K562 (cell line): ENCODE data around the gene THADA. TPM values are rescaled to one million over a fixed set of nuclear protein-coding genes. Genes with fewer than 3 reads are reported as not detected.

ENCODE experiments used
- ATAC-seq: fragments of 200-7000 bp; cut with Tn5 transposase; 3 replicates; pipeline ENCODE4 v1.9.1; 2020; ENCODE audit warnings: moderate library complexity
- BruUV-seq: library from RNA; stranded (reverse); fragments of 400-500 nt; replicated peaks from 2 replicates; lab custom pipeline; 2021; lab: Mats Ljungman, UMichigan
- CTCF ChIA-PET: fragments of 300-600 bp; formaldehyde crosslinking; extraction: SDS; loops from one replicate; lab custom pipeline; 2021; ENCODE audit warnings: low intra/inter-chr PET ratio; lab: Yijun Ruan, JAX
- POLR2A ChIA-PET: fragments of 300-600, 350-650 bp; sonication (Branson Sonifier 250); formaldehyde crosslinking; extraction: SDS; loops from one replicate; lab custom pipeline; 2021; ENCODE audit warnings: antibody characterized with exemption, inconsistent platforms; lab: Yijun Ruan, JAX
- DNase-seq, 4 experiments: peaks; one replicate each; pipeline versions ENCODE4 v3.0.0 to v3.0.0-alpha.2; 2011 to 2018; ENCODE audit warnings: low spot score in 3 of 4, mixed read lengths in 3 of 4; ENCODE audit errors: extremely low read depth in 1 of 4
- FAIRE-seq: peaks from 2 replicates; lab custom pipeline; 2011; peaks lifted over from hg19 to GRCh38; lab: Jason Lieb, UNC
- H2AFZ ChIP-seq: 2 replicates; pipeline ENCODE4 v1.6.0; 2011; ENCODE audit warnings: low read depth, low read length, control low read depth, inconsistent platforms
- H3K27ac ChIP-seq: fragments of 200-600 bp; 3 replicates; pipeline ENCODE4 v1.8.0; 2011; ENCODE audit warnings: low read depth, mild to moderate bottlenecking, control low read depth, inconsistent platforms, low read length, moderate library complexity, mixed read lengths; ENCODE audit errors: extremely low read depth
- H3K27me3 ChIP-seq, 2 experiments: fragments of 300-600 bp in 1 of 2; 2 replicates in 1 of 2; 3 replicates in 1 of 2; pipeline versions ENCODE4 v1.6.0 to v1.8.0; 2011; ENCODE audit warnings: inconsistent platforms in 2 of 2, low read length in 2 of 2, mild to moderate bottlenecking in 1 of 2, mixed read lengths in 1 of 2, moderate library complexity in 1 of 2; ENCODE audit not compliant: control insufficient read depth in 2 of 2, insufficient read depth in 2 of 2
- H3K36me3 ChIP-seq: fragments of 300-600 bp; 3 replicates; pipeline ENCODE4 v1.8.0; 2011; ENCODE audit warnings: mild to moderate bottlenecking, low read length, inconsistent platforms; ENCODE audit not compliant: control insufficient read depth, insufficient read depth
- H3K4me1 ChIP-seq, 2 experiments: fragments of 200-600 bp in 1 of 2; replicated peaks in 1 of 2; 2 replicates in 1 of 2; 3 replicates in 1 of 2; pipeline versions ENCODE4 v1.5.1 to v1.8.0; 2011; ENCODE audit warnings: inconsistent platforms in 2 of 2, low read length in 2 of 2, mild to moderate bottlenecking in 1 of 2, mixed read lengths in 1 of 2, moderate library complexity in 1 of 2; ENCODE audit not compliant: control insufficient read depth in 2 of 2, insufficient read depth in 2 of 2
- H3K4me2 ChIP-seq: 2 replicates; pipeline ENCODE4 v1.6.1; 2011; ENCODE audit warnings: low read length, control low read depth, inconsistent platforms, mixed read lengths; ENCODE audit not compliant: insufficient read depth
- H3K4me3 ChIP-seq: fragments of 200-600 bp; sonication (generic), shearing (Covaris generic); 2 replicates; pipeline ENCODE4 v1.5.1; 2016; ENCODE audit warnings: control low read depth, inconsistent platforms
- H3K79me2 ChIP-seq: fragments of 200-600 bp; 3 replicates; pipeline ENCODE4 v1.8.0; 2011; ENCODE audit warnings: low read length, inconsistent platforms; ENCODE audit not compliant: control insufficient read depth, insufficient read depth
- H3K9ac ChIP-seq, 2 experiments: 2 replicates each; pipeline versions ENCODE4 v1.6.0 to v1.6.1; 2011; ENCODE audit warnings: low read depth in 2 of 2, low read length in 2 of 2, control low read depth in 1 of 2, inconsistent platforms in 1 of 2, mild to moderate bottlenecking in 1 of 2, mixed read lengths in 1 of 2; ENCODE audit not compliant: insufficient read depth in 1 of 2
- H3K9me1 ChIP-seq: one replicate; pipeline ENCODE4 v1.6.0; 2011; ENCODE audit warnings: inconsistent platforms, mild to moderate bottlenecking, low read length, moderate library complexity; ENCODE audit not compliant: control insufficient read depth, insufficient read depth
- H3K9me3 ChIP-seq: replicated peaks from 2 replicates; pipeline ENCODE4 v1.5.1; 2011; ENCODE audit warnings: low read depth, low read length, inconsistent platforms; ENCODE audit not compliant: control insufficient read depth, insufficient read depth
- H4K20me1 ChIP-seq: replicated peaks from 2 replicates; pipeline ENCODE4 v1.6.1; 2011; ENCODE audit warnings: low read length, inconsistent platforms, mixed read lengths; ENCODE audit not compliant: control insufficient read depth, insufficient read depth
- EWSR1 ChIP-seq: fragments of 450-650 bp; IDR thresholded peaks from 2 replicates; pipeline ENCODE4 v1.6.1; 2018; ENCODE audit warnings: borderline replicate concordance, mild to moderate bottlenecking, low read depth, moderate library complexity; ENCODE audit not compliant: partially characterized antibody
- HES1 ChIP-seq: fragments of 450-650 bp; IDR thresholded peaks from 2 replicates; pipeline ENCODE4 v1.6.1; 2016; ENCODE audit warnings: low read depth, mild to moderate bottlenecking, moderate library complexity
- NR2F6 ChIP-seq: fragments of 450-650 bp; formaldehyde crosslinking; IDR thresholded peaks from 2 replicates; pipeline ENCODE4 v1.4.0; 2020; ENCODE audit warnings: mild to moderate bottlenecking
- TSHZ1 ChIP-seq: fragments of 250-450 bp; sonication (Bioruptor Pico); IDR thresholded peaks from 2 replicates; pipeline ENCODE4 v1.4.0; 2020; ENCODE audit warnings: mild to moderate bottlenecking, moderate library complexity
- ZFP1 ChIP-seq: fragments of 450-650 bp; formaldehyde crosslinking; IDR thresholded peaks from 2 replicates; pipeline ENCODE4 v1.4.0; 2020; ENCODE audit warnings: mild to moderate bottlenecking, mixed read lengths
- ZNF175 ChIP-seq: fragments of 200-800 bp; sonication (Bioruptor generic); IDR thresholded peaks from 2 replicates; pipeline ENCODE4 v1.6.1; 2016; ENCODE audit warnings: low read depth, mild to moderate bottlenecking, missing genetic modification characterization, missing compliant biosample characterization
- ZNF3 ChIP-seq: fragments of 250-450 bp; sonication (Bioruptor Pico); IDR thresholded peaks from 2 replicates; pipeline ENCODE4 v1.5.0; 2021; ENCODE audit warnings: mild to moderate bottlenecking, moderate library complexity
- ZNF384 ChIP-seq: IDR thresholded peaks from 2 replicates; pipeline ENCODE4 v1.6.1; 2012; ENCODE audit warnings: low read depth, low read length, improper control_type of control experiment
- ZSCAN32 ChIP-seq: fragments of 450-650 bp; formaldehyde crosslinking; IDR thresholded peaks from 2 replicates; pipeline ENCODE4 v1.4.0; 2020; ENCODE audit warnings: mild to moderate bottlenecking, moderate library complexity
- WGBS: fragments of 100-300 bp; shearing (Covaris generic); methylation state at CpG from one replicate; pipeline ENCODE4 v1.1.6; 2016; ENCODE audit warnings: low coverage, mixed read lengths; ENCODE audit not compliant: insufficient coverage; ENCODE audit errors: missing lambda C conversion rate; 5-methylcytosine and 5-hydroxymethylcytosine counted together
- in situ Hi-C: fragments of 300-500 bp; cut with MboI; formaldehyde crosslinking; loops from 4 replicates; pipeline ENCODE4 v1.15.0; 2018; ENCODE audit warnings: inconsistent platforms, mixed read lengths
- intact Hi-C: fragments of 100-400 bp; cut with micrococcal nuclease; formaldehyde crosslinking; loops from 2 replicates; pipeline ENCODE4 v1.14.2; 2022
- polyA plus RNA-seq, 8 experiments: library from polyadenylated mRNA; depleted of rRNA in 4 of 8; stranded (reverse) in 5 of 8; unstranded in 3 of 8; fragments of >200 nt; fragmentation: Nextera tagmentation in 2 of 8; fragmentation: Illumina TruSeq in 1 of 8; extraction: Ambion mirVana in 2 of 8; extraction: Trizol in 1 of 8; gene quantifications; 2 replicates each; pipeline versions ENCODE4 v1.2.1 to v1.2.3, GENCODE V29; 2011 to 2014; ENCODE audit warnings: inconsistent platforms in 1 of 8, missing spikeins in 1 of 8
- total RNA-seq, 7 experiments: library from RNA; depleted of rRNA in 6 of 7; stranded (reverse); fragments of >200 nt in 6 of 7; fragmentation: Illumina TruSeq in 2 of 7; extraction: Trizol in 2 of 7; gene quantifications; 2 replicates each; pipeline versions ENCODE4 v1.2.1 to v1.2.3, GENCODE V29; 2011 to 2021; ENCODE audit warnings: low replicate concordance in 1 of 7
- TF ChIP-seq, protein P1 (sequence below): fragments of 450-650 bp; IDR thresholded peaks from 2 replicates; pipeline ENCODE4 v1.6.1; 2017; ENCODE audit warnings: antibody characterized with exemption
- TF ChIP-seq, protein P2 (sequence below), 2 experiments: fragments of 450-650 bp; IDR thresholded peaks; 2 replicates each; pipeline ENCODE4 v1.6.1; 2016
- TF ChIP-seq, protein P3 (sequence below): sonication (generic); formaldehyde crosslinking; IDR thresholded peaks from 2 replicates; pipeline ENCODE4 v1.5.0; 2020; ENCODE audit warnings: missing genetic modification reagents

Gene THADA
- total and polyA plus RNA-seq, 9 of the 15 experiments (the other 6 are each of a cell fraction or from before 2014, with no cell fraction given): 17.8 to 34.7 (median 31.9) TPM

DNA sequence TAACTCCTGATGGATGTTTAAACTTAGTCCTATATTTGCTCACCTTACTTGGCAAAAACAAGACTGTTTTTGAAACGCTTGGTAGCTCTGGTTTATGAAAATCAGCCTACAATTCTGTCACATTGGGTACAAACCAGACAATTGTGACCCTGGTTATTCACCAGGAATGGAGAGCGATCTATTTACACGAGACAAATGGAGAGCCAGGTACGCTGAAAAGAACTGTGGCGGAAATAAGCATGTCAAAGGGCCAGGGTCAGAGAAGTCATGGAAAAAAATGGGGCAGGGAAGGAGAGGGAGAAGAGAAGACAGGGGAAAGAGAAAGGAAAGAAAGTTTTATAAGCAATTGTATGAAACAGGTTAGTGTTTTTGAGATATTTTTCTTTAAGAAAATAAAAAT, 250.0 kb downstream of the THADA start:
- in situ Hi-C loops: no loop called here
- Histone ChIP-seq H3K79me2 (no peaks in the 10 kb centered on the region), H3K27me3 (no peaks in the 10 kb centered on the region), H4K20me1 (no peaks in the 10 kb centered on the region), H3K9me3 (no peaks in the 10 kb centered on the region), H3K9ac (no peak overlapping the region), H3K4me3 (no peak overlapping the region), H3K4me2 (no peak overlapping the region), H3K9me1 (no peaks in the 10 kb centered on the region), H2AFZ (no peak overlapping the region), H3K4me1 (peaks cover 12 to 31% of the 10 kb centered on the region in 2 experiments), H3K36me3 (no peaks in the 10 kb centered on the region; the same call in 2 of the 3 replicates), H3K27ac (no peak overlapping the region)
- no peak for ATAC-seq
- CTCF ChIA-PET: no interaction called here
- POLR2A ChIA-PET: interaction anchor here (0.7 to 1.1 kb wide), 5 partner anchors 14 to 200 kb away, joined by 3 to 5 read pairs (median 3); no protein-coding TSS in a partner anchor
- no TSS peak for BruUV-seq
- DNase-seq: no peak
- WGBS: 81% methylated on average over 5 of the region's 5 CpGs
- TF ChIP-seq TSHZ1 (no peak), EWSR1 (no peak), ZSCAN32 (CRISPR knock-in tag) (no peak), ZNF384 (no peak), ZFP1 (CRISPR knock-in tag) (no peak), ZNF3 (no peak), HES1 (no peak), ZNF175 (peak; percentile 37; the same call in 1 of the 2 replicates), NR2F6 (CRISPR knock-in tag) (no peak)
- TF ChIP-seq, protein P1, sequence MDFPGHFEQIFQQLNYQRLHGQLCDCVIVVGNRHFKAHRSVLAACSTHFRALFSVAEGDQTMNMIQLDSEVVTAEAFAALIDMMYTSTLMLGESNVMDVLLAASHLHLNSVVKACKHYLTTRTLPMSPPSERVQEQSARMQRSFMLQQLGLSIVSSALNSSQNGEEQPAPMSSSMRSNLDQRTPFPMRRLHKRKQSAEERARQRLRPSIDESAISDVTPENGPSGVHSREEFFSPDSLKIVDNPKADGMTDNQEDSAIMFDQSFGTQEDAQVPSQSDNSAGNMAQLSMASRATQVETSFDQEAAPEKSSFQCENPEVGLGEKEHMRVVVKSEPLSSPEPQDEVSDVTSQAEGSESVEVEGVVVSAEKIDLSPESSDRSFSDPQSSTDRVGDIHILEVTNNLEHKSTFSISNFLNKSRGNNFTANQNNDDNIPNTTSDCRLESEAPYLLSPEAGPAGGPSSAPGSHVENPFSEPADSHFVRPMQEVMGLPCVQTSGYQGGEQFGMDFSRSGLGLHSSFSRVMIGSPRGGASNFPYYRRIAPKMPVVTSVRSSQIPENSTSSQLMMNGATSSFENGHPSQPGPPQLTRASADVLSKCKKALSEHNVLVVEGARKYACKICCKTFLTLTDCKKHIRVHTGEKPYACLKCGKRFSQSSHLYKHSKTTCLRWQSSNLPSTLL: no peak
- TF ChIP-seq, protein P2, sequence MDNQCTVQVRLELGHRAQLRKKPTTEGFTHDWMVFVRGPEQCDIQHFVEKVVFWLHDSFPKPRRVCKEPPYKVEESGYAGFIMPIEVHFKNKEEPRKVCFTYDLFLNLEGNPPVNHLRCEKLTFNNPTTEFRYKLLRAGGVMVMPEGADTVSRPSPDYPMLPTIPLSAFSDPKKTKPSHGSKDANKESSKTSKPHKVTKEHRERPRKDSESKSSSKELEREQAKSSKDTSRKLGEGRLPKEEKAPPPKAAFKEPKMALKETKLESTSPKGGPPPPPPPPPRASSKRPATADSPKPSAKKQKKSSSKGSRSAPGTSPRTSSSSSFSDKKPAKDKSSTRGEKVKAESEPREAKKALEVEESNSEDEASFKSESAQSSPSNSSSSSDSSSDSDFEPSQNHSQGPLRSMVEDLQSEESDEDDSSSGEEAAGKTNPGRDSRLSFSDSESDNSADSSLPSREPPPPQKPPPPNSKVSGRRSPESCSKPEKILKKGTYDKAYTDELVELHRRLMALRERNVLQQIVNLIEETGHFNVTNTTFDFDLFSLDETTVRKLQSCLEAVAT (IDR thresholded peaks at IDR 0.05): 0 out of 4 replicates have a peak, but pooled peaks of 1 of the 2 experiments have one; percentile 17
- TF ChIP-seq, protein P3, sequence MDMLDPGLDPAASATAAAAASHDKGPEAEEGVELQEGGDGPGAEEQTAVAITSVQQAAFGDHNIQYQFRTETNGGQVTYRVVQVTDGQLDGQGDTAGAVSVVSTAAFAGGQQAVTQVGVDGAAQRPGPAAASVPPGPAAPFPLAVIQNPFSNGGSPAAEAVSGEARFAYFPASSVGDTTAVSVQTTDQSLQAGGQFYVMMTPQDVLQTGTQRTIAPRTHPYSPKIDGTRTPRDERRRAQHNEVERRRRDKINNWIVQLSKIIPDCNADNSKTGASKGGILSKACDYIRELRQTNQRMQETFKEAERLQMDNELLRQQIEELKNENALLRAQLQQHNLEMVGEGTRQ (CRISPR knock-in tag): no peak
- intact Hi-C loops: no loop called here
- no peak for FAIRE-seq
